H1 (cell line): ENCODE measurements around the gene DCK. TPM values are rescaled to one million over a fixed set of nuclear protein-coding genes. Genes with fewer than 3 reads are reported as not detected.
A peak's percentile ranks its signal among the peaks of the same experiment; 100 is the strongest.

ENCODE experiments used
- CTCF ChIA-PET: fragments of 300-600 bp; sonication (Branson Sonifier 250); formaldehyde crosslinking; loops from one replicate; lab custom pipeline; 2021; ENCODE audit not compliant: partially characterized antibody; lab: Charles Lee
- POLR2A ChIA-PET: fragments of 300-600 bp; sonication (Branson Sonifier 250); formaldehyde crosslinking; loops from one replicate; lab custom pipeline; 2021; ENCODE audit warnings: inconsistent platforms; ENCODE audit not compliant: partially characterized antibody; lab: Charles Lee
- DNase-seq, 2 experiments: peaks; one replicate each; pipeline versions ENCODE4 v3.0.0 to v3.0.0-alpha.2; 2010 to 2022; ENCODE audit warnings: low spot score in 2 of 2, low read depth in 1 of 2, mixed read lengths in 1 of 2
- FAIRE-seq: peaks from 2 replicates; lab custom pipeline; 2011; peaks lifted over from hg19 to GRCh38; lab: Jason Lieb, UNC
- H2AFZ ChIP-seq: 2 replicates; pipeline ENCODE4 v1.8.1; 2012; ENCODE audit warnings: low read length, inconsistent platforms
- H2AK5ac ChIP-seq: 2 replicates; pipeline ENCODE4 v1.6.1; 2013; ENCODE audit warnings: low read depth, low read length
- H2BK120ac ChIP-seq: replicated peaks from 2 replicates; pipeline ENCODE3; 2013; ENCODE audit warnings: low read depth, low read length, inconsistent platforms
- H2BK12ac ChIP-seq: 2 replicates; pipeline ENCODE4 v1.6.1; 2013; ENCODE audit warnings: low read depth, low read length
- H2BK15ac ChIP-seq: 2 replicates; pipeline ENCODE4 v1.6.1; 2013; ENCODE audit warnings: low read length
- H2BK20ac ChIP-seq: 2 replicates; pipeline ENCODE4 v1.6.1; 2013; ENCODE audit warnings: low read length
- H2BK5ac ChIP-seq: 2 replicates; pipeline ENCODE4 v1.6.1; 2013; ENCODE audit warnings: low read depth, low read length
- H3K14ac ChIP-seq: 2 replicates; pipeline ENCODE4 v1.6.1; 2013; ENCODE audit warnings: inconsistent platforms; ENCODE audit not compliant: insufficient read length
- H3K18ac ChIP-seq: 2 replicates; pipeline ENCODE4 v1.6.1; 2013; ENCODE audit warnings: low read length; ENCODE audit errors: extremely low read depth
- H3K23ac ChIP-seq: 2 replicates; pipeline ENCODE4 v1.6.1; 2013; ENCODE audit warnings: inconsistent platforms; ENCODE audit not compliant: insufficient read length
- H3K23me2 ChIP-seq: 2 replicates; pipeline ENCODE4 v1.6.1; 2013; ENCODE audit warnings: low read depth, low read length
- H3K27ac ChIP-seq: 2 replicates; pipeline ENCODE4 v1.6.1; 2011; ENCODE audit warnings: low read depth, low read length, inconsistent platforms
- H3K27me3 ChIP-seq, 4 experiments: replicated peaks in 1 of 4; 1 replicate in 1 of 4; 2 replicates in 3 of 4; pipeline versions ENCODE4 v1.6.1 to v1.8.1; 2011 to 2013; ENCODE audit warnings: low read length in 3 of 4, mild to moderate bottlenecking in 3 of 4, inconsistent platforms in 2 of 4, mixed read lengths in 2 of 4, moderate library complexity in 1 of 4; ENCODE audit not compliant: control insufficient read depth in 3 of 4, insufficient read depth in 3 of 4; ENCODE audit errors: extremely low read depth in 1 of 4
- H3K36me3 ChIP-seq, 4 experiments: 2 replicates each; pipeline versions ENCODE4 v1.6.1 to v1.8.1; 2011 to 2013; ENCODE audit warnings: mild to moderate bottlenecking in 4 of 4, low read length in 3 of 4, moderate library complexity in 2 of 4, control low read depth in 1 of 4, inconsistent platforms in 1 of 4; ENCODE audit not compliant: insufficient read depth in 4 of 4, control insufficient read depth in 2 of 4
- H3K4ac ChIP-seq: replicated peaks from 2 replicates; pipeline ENCODE3; 2013; ENCODE audit warnings: low read length, low read depth, mixed read lengths, inconsistent platforms; ENCODE audit not compliant: insufficient read length
- H3K4me1 ChIP-seq, 4 experiments: replicated peaks in 1 of 4; 1 replicate in 1 of 4; 2 replicates in 3 of 4; pipeline versions ENCODE4 v1.6.1 to v1.8.1; 2011 to 2013; ENCODE audit warnings: low read length in 3 of 4, inconsistent platforms in 2 of 4, mixed read lengths in 1 of 4; ENCODE audit not compliant: insufficient read depth in 4 of 4, control insufficient read depth in 3 of 4
- H3K4me2 ChIP-seq, 2 experiments: 2 replicates each; pipeline versions ENCODE4 v1.6.1 to v1.8.1; 2011 to 2013; ENCODE audit warnings: low read depth in 2 of 2, low read length in 2 of 2, control low read depth in 1 of 2, inconsistent platforms in 1 of 2, mild to moderate bottlenecking in 1 of 2; ENCODE audit not compliant: insufficient read depth in 1 of 2
- H3K4me3 ChIP-seq, 4 experiments: fragments of 200-600, 300-600 bp in 1 of 4; sonication (generic), shearing (Covaris generic), sonication (Bioruptor Twin) in 1 of 4; 2 replicates each; pipeline versions ENCODE4 v1.5.1 to v1.8.1; 2011 to 2016; ENCODE audit warnings: low read length in 4 of 4, low read depth in 3 of 4, control low read depth in 2 of 4, inconsistent platforms in 2 of 4, mild to moderate bottlenecking in 2 of 4, mixed read lengths in 1 of 4, moderate library complexity in 1 of 4; ENCODE audit not compliant: insufficient read depth in 2 of 4; ENCODE audit errors: extremely low read depth in 1 of 4
- H3K56ac ChIP-seq: replicated peaks from 2 replicates; pipeline ENCODE3; 2013; ENCODE audit warnings: low read depth, mild to moderate bottlenecking, mixed read lengths, low read length, inconsistent platforms; ENCODE audit not compliant: insufficient read length
- H3K79me1 ChIP-seq: 2 replicates; pipeline ENCODE4 v1.6.1; 2013; ENCODE audit warnings: low read depth, low read length, control low read depth
- H3K79me2 ChIP-seq, 2 experiments: 2 replicates each; pipeline versions ENCODE4 v1.6.1 to v1.8.1; 2012 to 2013; ENCODE audit warnings: low read length in 2 of 2, mild to moderate bottlenecking in 2 of 2, inconsistent platforms in 1 of 2; ENCODE audit not compliant: insufficient read depth in 2 of 2, control insufficient read depth in 1 of 2
- H3K9ac ChIP-seq, 4 experiments: replicated peaks in 1 of 4; 1 replicate in 1 of 4; 2 replicates in 3 of 4; pipeline versions ENCODE4 v1.6.1 to v1.8.1; 2011 to 2013; ENCODE audit warnings: low read depth in 3 of 4, low read length in 3 of 4, control low read depth in 2 of 4, mild to moderate bottlenecking in 2 of 4, moderate library complexity in 2 of 4, inconsistent platforms in 1 of 4; ENCODE audit errors: extremely low read depth in 1 of 4
- H3K9me3 ChIP-seq, 2 experiments: 2 replicates each; pipeline versions ENCODE4 v1.6.1 to v1.8.1; 2012 to 2013; ENCODE audit warnings: mild to moderate bottlenecking in 2 of 2, moderate library complexity in 2 of 2, control low read depth in 1 of 2, inconsistent platforms in 1 of 2, low read depth in 1 of 2, low read length in 1 of 2, mixed read lengths in 1 of 2; ENCODE audit not compliant: insufficient read depth in 2 of 2
- H4K20me1 ChIP-seq, 2 experiments: replicated peaks in 1 of 2; 2 replicates each; pipeline versions ENCODE3 to v1.8.1; 2011 to 2013; ENCODE audit warnings: inconsistent platforms in 2 of 2, low read length in 2 of 2, mild to moderate bottlenecking in 1 of 2; ENCODE audit not compliant: insufficient read depth in 2 of 2, control insufficient read depth in 1 of 2
- H4K5ac ChIP-seq: 2 replicates; pipeline ENCODE4 v1.6.1; 2013; ENCODE audit warnings: low read length, low read depth, mixed read lengths, inconsistent platforms; ENCODE audit not compliant: insufficient read length
- H4K8ac ChIP-seq: 2 replicates; pipeline ENCODE4 v1.8.0; 2013; ENCODE audit warnings: mild to moderate bottlenecking, moderate library complexity, low read length, inconsistent platforms; ENCODE audit not compliant: insufficient read depth; ENCODE audit errors: extremely low read depth
- H4K91ac ChIP-seq: replicated peaks from 2 replicates; pipeline ENCODE3; 2013; ENCODE audit warnings: low read length, mixed read lengths, inconsistent platforms; ENCODE audit not compliant: insufficient read length
- CTBP2 ChIP-seq: IDR thresholded peaks from 2 replicates; pipeline ENCODE4 v1.7.0; 2011; ENCODE audit warnings: borderline replicate concordance, mild to moderate bottlenecking, moderate library complexity, mixed read lengths, low read length; ENCODE audit not compliant: insufficient read depth, insufficient read length
- WGBS, 2 experiments: shearing (Covaris generic) in 1 of 2; methylation state at CpG; one replicate each; pipeline versions ENCODE4 v1.1.6 to v1.1.7; 2013 to 2015; ENCODE audit warnings: low lambda C conversion rate in 2 of 2, mixed read lengths in 2 of 2, inconsistent platforms in 1 of 2, low coverage in 1 of 2, missing lambda C conversion rate in 1 of 2; ENCODE audit not compliant: insufficient replicate concordance in 2 of 2, insufficient coverage in 1 of 2, insufficient read length in 1 of 2; ENCODE audit errors: extremely low coverage in 1 of 2, missing lambda C conversion rate in 1 of 2; 5-methylcytosine and 5-hydroxymethylcytosine counted together
- polyA plus RNA-seq, 7 experiments: library from polyadenylated mRNA; depleted of rRNA in 3 of 7; stranded (reverse) in 5 of 7; unstranded in 2 of 7; fragments of >200 nt in 5 of 7; fragments of 200-250 nt in 2 of 7; gene quantifications; 1 replicate in 5 of 7; 2 replicates in 1 of 7; 4 replicates in 1 of 7; pipeline versions ENCODE4 v1.2.1 to v1.2.3, GENCODE V29; 2011 to 2013; ENCODE audit warnings: missing spikeins in 2 of 7, mixed read lengths in 2 of 7
- total RNA-seq: library from RNA; stranded (reverse); fragmentation: NEBNext Ultra II Directional; extraction: Animal tissue kit (Norgen Biotek cat#: 25700); gene quantifications from 2 replicates; pipeline ENCODE4 v1.2.1, GENCODE V29; 2021

DCK gene
- total and polyA plus RNA-seq, 2 of the 8 experiments (the other 6 are each of a cell fraction or from before 2014, with no cell fraction given), result 4.8 to 18.1 TPM

DNA sequence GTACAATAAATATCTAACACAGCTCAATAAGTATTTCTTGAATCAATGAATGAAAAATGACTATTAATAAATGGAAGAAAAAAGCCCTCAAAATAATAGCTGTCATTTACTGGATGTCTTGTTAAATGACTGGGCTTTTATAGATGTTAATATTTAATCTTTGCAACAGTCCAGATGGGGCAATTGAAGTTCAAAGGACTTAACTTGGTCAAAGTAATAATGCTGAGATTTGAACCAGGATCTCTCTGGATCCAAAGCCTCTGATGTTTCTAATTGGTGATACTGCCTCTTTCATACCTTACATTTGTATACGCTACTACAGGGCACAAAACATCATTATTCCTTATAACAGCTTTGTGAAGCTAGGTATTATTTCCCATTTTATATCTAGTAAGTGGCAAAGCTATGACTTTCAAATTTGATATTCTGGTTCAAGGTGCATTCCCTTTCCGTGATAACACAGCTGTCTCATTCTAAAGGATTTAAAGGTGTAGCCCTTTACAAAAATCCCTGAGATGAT lies 72.6 kb downstream of the DCK start:
- H3K23me2 ChIP-seq, result no peaks in the 10 kb centered on the region
- H3K56ac ChIP-seq, result no peak overlapping the region
- no peak overlapping the region for H3K4me2 ChIP-seq
- no peak for FAIRE-seq
- no peak overlapping the region for H3K23ac ChIP-seq
- no peaks in the 10 kb centered on the region for H4K20me1 ChIP-seq
- H3K4me1 ChIP-seq, result no peaks in the 10 kb centered on the region
- CTCF ChIA-PET, result interaction anchor here (1.2 kb wide), 1 partner anchor 15 kb away, joined by 3 read pairs; no protein-coding TSS in a partner anchor
- H3K27ac ChIP-seq, result no peak overlapping the region
- no peak overlapping the region for H4K5ac ChIP-seq
- H2BK5ac ChIP-seq, result no peak overlapping the region
- no peak overlapping the region for H4K8ac ChIP-seq
- H2BK120ac ChIP-seq, result no peak overlapping the region
- POLR2A ChIA-PET, result no interaction called here
- no peaks in the 10 kb centered on the region for H3K9me3 ChIP-seq
- H3K27me3 ChIP-seq, result no peaks in the 10 kb centered on the region
- no peak overlapping the region for H2BK12ac ChIP-seq
- DNase-seq, result no peak
- no peak overlapping the region for H2AK5ac ChIP-seq
- no peak overlapping the region for H3K14ac ChIP-seq
- H3K79me2 ChIP-seq, result no peaks in the 10 kb centered on the region
- H2BK20ac ChIP-seq, result no peak overlapping the region
- H4K91ac ChIP-seq, result no peak overlapping the region
- H3K18ac ChIP-seq, result no peak overlapping the region
- no peak overlapping the region for H3K4ac ChIP-seq
- H2AFZ ChIP-seq, result no peak overlapping the region
- H3K4me3 ChIP-seq, result no peak overlapping the region
- no peaks in the 10 kb centered on the region for H3K79me1 ChIP-seq
- WGBS, 2 experiments, result 92% methylated on average over 2 of the region's 2 CpGs; no CpG with 5 or more reads in 1 of the 2 experiments
- TF ChIP-seq CTBP2, result no peak
- H2BK15ac ChIP-seq, result no peak overlapping the region
- peak overlapping the region in 1 of 4 experiments; percentile 34; a peak in 1 of 7 replicates for H3K9ac ChIP-seq
- no peaks in the 10 kb centered on the region for H3K36me3 ChIP-seq
